ENCODE measurements around the gene CLPSL1.

Gene CLPSL1

DNA sequence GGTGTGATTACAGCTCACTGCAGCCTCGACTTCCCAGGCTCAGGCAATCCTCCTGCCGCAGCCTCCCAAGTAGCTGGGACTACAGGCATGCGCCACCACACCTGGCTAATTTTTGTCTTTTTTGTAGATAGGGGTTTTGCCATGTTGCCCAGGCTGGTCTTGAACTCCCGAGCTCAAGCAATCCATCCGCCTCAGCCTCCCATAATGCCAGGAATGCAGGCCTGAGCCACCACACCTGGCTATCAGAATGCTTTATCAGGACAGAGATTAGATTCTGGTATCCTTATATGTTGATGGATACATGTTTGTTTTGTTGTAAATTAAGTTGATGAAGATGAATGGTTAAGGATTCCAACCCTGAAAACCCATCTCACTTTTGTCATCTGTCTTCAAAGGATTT is 48.5 kb downstream of the CLPSL1 start:
- no peak overlapping the region for H4K91ac ChIP-seq (ENCODE audit: low read depth, low read length, poor library complexity)
- H2BK120ac ChIP-seq (ENCODE audit: low read depth, low read length), result no peak overlapping the region
- no peak overlapping the region for H2AK5ac ChIP-seq (ENCODE audit: low read depth, low read length)
- no CpG with 5 or more reads among the region's 5 CpGs for whole genome bisulfite sequencing, 2 donors (ENCODE audit: extremely low coverage in 2 of 2, insufficient read length in 2 of 2, insufficient replicate concordance in 1 of 2)
- no peak overlapping the region for H3K4me3 ChIP-seq (ENCODE audit: low read length in 2 of 2)
- H3K27me3 ChIP-seq (ENCODE audit: control insufficient read depth in 3 of 3, insufficient read depth in 3 of 3, low read depth in 1 of 3, low read length in 3 of 3), result no peaks in the 10 kb centered on the region
- no peak overlapping the region for H2BK12ac ChIP-seq (ENCODE audit: low read length)
- H3K36me3 ChIP-seq (replicated peaks in 1 of 2; ENCODE audit: control insufficient read depth in 2 of 2, insufficient read depth in 2 of 2, low read length in 2 of 2), result peaks cover 4 to 19% of the 10 kb centered on the region in 2 donors
- H3K4me1 ChIP-seq (ENCODE audit: control insufficient read depth in 2 of 2, insufficient read depth in 1 of 2, low read depth in 1 of 2, low read length in 2 of 2), result no peaks in the 10 kb centered on the region
- H3K23ac ChIP-seq (ENCODE audit: low read depth, low read length, poor library complexity), result no peak overlapping the region
- no peak overlapping the region for H3K9ac ChIP-seq (ENCODE audit: low read depth, low read length, poor library complexity)
- no peak overlapping the region for H3K18ac ChIP-seq (ENCODE audit: low read length)
- no peak overlapping the region for H3K4ac ChIP-seq (ENCODE audit: low read length)
- H2BK15ac ChIP-seq (ENCODE audit: low read length), result no peak overlapping the region
- H3K79me1 ChIP-seq (ENCODE audit: low read depth, low read length), result no peaks in the 10 kb centered on the region
- no peak overlapping the region for H2BK5ac ChIP-seq (ENCODE audit: low read length)
- H3K9me3 ChIP-seq (replicated peaks in 1 of 2; ENCODE audit: control insufficient read depth in 2 of 2, insufficient read depth in 1 of 2, low read depth in 1 of 2, low read length in 2 of 2), result no peaks in the 10 kb centered on the region
- no peak overlapping the region for H3K4me2 ChIP-seq (ENCODE audit: insufficient read depth, low read length, poor library complexity, severe bottlenecking)
- H3K14ac ChIP-seq (ENCODE audit: low read length), result no peak overlapping the region
- DNase-seq (ENCODE audit: low spot score), result no peak
- no peak overlapping the region for H4K8ac ChIP-seq (ENCODE audit: low read depth, low read length)
- no peak overlapping the region for H3K27ac ChIP-seq (replicated peaks; ENCODE audit: low read length)
- H2AFZ ChIP-seq (ENCODE audit: low read length), result no peak overlapping the region

DNA sequence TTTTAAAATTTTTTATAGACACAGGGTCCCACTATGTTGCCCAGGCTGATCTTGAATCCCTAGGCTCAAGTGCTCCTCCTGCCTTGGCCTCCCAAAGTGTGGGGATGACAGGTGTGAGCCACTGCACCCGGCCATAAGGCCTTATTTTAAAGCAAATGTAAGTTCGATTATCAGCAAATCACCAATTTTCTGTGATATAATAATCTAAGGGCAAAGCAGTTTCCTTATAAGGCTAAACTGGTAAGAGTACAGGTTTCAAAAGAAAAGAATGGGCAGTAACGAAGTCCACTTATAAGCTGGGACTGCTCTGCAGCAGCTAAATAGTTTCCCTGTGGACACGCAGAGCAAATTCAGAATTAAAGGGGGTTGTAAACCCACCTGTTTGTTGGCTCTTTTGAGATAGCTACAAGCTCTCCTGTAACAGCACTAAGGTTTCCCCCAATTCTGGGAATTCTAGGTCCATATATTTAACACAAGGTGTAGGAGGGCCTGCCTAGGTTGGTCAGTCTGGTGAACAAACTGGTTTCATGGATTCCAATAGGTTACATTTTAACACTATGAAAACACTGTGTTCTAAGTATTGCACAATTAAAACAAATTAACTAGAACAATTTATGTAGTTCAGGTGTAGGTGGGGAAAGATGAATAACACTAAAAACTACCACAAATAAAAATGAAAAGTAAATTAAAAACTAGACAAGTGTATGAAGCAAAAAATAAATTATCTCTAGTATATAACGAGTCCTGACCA is 50.6 kb downstream of the CLPSL1 start:
- no peak overlapping the region for H3K18ac ChIP-seq (ENCODE audit: low read length)
- H4K8ac ChIP-seq (ENCODE audit: low read depth, low read length), result no peak overlapping the region
- no peak for DNase-seq (ENCODE audit: low spot score)
- no peak overlapping the region for H2AK5ac ChIP-seq (ENCODE audit: low read depth, low read length)
- H3K23ac ChIP-seq (ENCODE audit: low read depth, low read length, poor library complexity), result no peak overlapping the region
- H2BK12ac ChIP-seq (ENCODE audit: low read length), result no peak overlapping the region
- H3K27ac ChIP-seq (replicated peaks; ENCODE audit: low read length), result no peak overlapping the region
- H2BK120ac ChIP-seq (ENCODE audit: low read depth, low read length), result no peak overlapping the region
- no CpG with 5 or more reads among the region's 5 CpGs for WGBS, 2 donors (ENCODE audit: extremely low coverage in 2 of 2, insufficient read length in 2 of 2, insufficient replicate concordance in 1 of 2)
- H3K4ac ChIP-seq (ENCODE audit: low read length), result no peak overlapping the region
- H3K36me3 ChIP-seq (replicated peaks in 1 of 2; ENCODE audit: control insufficient read depth in 2 of 2, insufficient read depth in 2 of 2, low read length in 2 of 2), result peaks cover 11 to 40% of the 10 kb centered on the region in 2 donors
- no peaks in the 10 kb centered on the region for H3K9me3 ChIP-seq (replicated peaks in 1 of 2; ENCODE audit: control insufficient read depth in 2 of 2, insufficient read depth in 1 of 2, low read depth in 1 of 2, low read length in 2 of 2)
- H3K4me2 ChIP-seq (ENCODE audit: insufficient read depth, low read length, poor library complexity, severe bottlenecking), result no peak overlapping the region
- H3K4me3 ChIP-seq (ENCODE audit: low read length in 2 of 2), result no peak overlapping the region
- no peak overlapping the region for H2BK5ac ChIP-seq (ENCODE audit: low read length)
- no peak overlapping the region for H2AFZ ChIP-seq (ENCODE audit: low read length)
- no peak overlapping the region for H4K91ac ChIP-seq (ENCODE audit: low read depth, low read length, poor library complexity)
- no peak overlapping the region for H3K9ac ChIP-seq (ENCODE audit: low read depth, low read length, poor library complexity)
- H3K27me3 ChIP-seq (ENCODE audit: control insufficient read depth in 3 of 3, insufficient read depth in 3 of 3, low read depth in 1 of 3, low read length in 3 of 3), result no peaks in the 10 kb centered on the region
- no peaks in the 10 kb centered on the region for H3K79me1 ChIP-seq (ENCODE audit: low read depth, low read length)
- no peaks in the 10 kb centered on the region for H3K4me1 ChIP-seq (ENCODE audit: control insufficient read depth in 2 of 2, insufficient read depth in 1 of 2, low read depth in 1 of 2, low read length in 2 of 2)
- H2BK15ac ChIP-seq (ENCODE audit: low read length), result no peak overlapping the region
- no peak overlapping the region for H3K14ac ChIP-seq (ENCODE audit: low read length)

DNA sequence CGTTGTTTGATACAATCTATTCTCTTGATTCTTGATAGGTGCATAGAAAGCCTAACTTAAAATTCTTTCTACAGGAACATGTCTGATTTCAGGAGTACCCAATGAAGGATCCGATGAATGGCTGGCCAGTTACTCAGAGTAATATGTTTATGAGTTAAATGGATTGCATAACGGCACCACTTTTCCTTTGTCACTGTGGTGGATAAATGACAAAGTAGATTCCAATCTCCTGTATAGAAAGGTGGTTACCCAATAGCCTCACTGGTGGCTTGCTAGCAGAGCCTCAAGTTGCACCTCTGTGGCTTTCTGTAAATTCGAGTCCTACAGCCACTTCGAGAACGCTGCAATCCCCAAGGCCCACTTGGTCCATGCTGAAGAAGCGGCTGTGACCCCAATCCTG is 52.7 kb downstream of the CLPSL1 start:
- Histone ChIP-seq H2BK5ac (ENCODE audit: low read length) (no peak overlapping the region), H4K91ac (ENCODE audit: low read depth, low read length, poor library complexity) (no peak overlapping the region), H3K27me3 (ENCODE audit: control insufficient read depth in 3 of 3, insufficient read depth in 3 of 3, low read depth in 1 of 3, low read length in 3 of 3) (no peaks in the 10 kb centered on the region), H3K27ac (replicated peaks; ENCODE audit: low read length) (no peak overlapping the region), H3K23ac (ENCODE audit: low read depth, low read length, poor library complexity) (no peak overlapping the region), H2AFZ (ENCODE audit: low read length) (no peak overlapping the region), H2BK15ac (ENCODE audit: low read length) (no peak overlapping the region), H4K8ac (ENCODE audit: low read depth, low read length) (no peak overlapping the region), H2BK120ac (ENCODE audit: low read depth, low read length) (no peak overlapping the region), H3K36me3 (replicated peaks in 1 of 2; ENCODE audit: control insufficient read depth in 2 of 2, insufficient read depth in 2 of 2, low read length in 2 of 2) (peaks cover 16 to 60% of the 10 kb centered on the region in 2 donors), H3K14ac (ENCODE audit: low read length) (no peak overlapping the region), H2AK5ac (ENCODE audit: low read depth, low read length) (no peak overlapping the region), H2BK12ac (ENCODE audit: low read length) (no peak overlapping the region), H3K79me1 (ENCODE audit: low read depth, low read length) (no peaks in the 10 kb centered on the region), H3K4me1 (ENCODE audit: control insufficient read depth in 2 of 2, insufficient read depth in 1 of 2, low read depth in 1 of 2, low read length in 2 of 2) (no peaks in the 10 kb centered on the region), H3K9ac (ENCODE audit: low read depth, low read length, poor library complexity) (no peak overlapping the region), H3K18ac (ENCODE audit: low read length) (no peak overlapping the region), H3K4ac (ENCODE audit: low read length) (no peak overlapping the region), H3K4me3 (ENCODE audit: low read length in 2 of 2) (no peak overlapping the region), H3K4me2 (ENCODE audit: insufficient read depth, low read length, poor library complexity, severe bottlenecking) (no peak overlapping the region), H3K9me3 (replicated peaks in 1 of 2; ENCODE audit: control insufficient read depth in 2 of 2, insufficient read depth in 1 of 2, low read depth in 1 of 2, low read length in 2 of 2) (no peaks in the 10 kb centered on the region)
- no peak for DNase-seq (ENCODE audit: low spot score)
- no CpG with 5 or more reads among the region's 7 CpGs for WGBS, 2 donors (ENCODE audit: extremely low coverage in 2 of 2, insufficient read length in 2 of 2, insufficient replicate concordance in 1 of 2)

Data from neuronal stem cell (in vitro differentiated cells).